ENCODE results near the gene CELSR2. TPM values are rescaled to one million over a fixed set of nuclear protein-coding genes. Genes with fewer than 3 reads are reported as not detected.
"Not testable (repeated sequence)": the region's sequence is repeated elsewhere in the genome, so short reads cannot be mapped to it uniquely, and the experiment has no call there.

The CELSR2 gene
- total RNA-seq, 1 experiment from 2014 or later = 1.2 TPM

DNA sequence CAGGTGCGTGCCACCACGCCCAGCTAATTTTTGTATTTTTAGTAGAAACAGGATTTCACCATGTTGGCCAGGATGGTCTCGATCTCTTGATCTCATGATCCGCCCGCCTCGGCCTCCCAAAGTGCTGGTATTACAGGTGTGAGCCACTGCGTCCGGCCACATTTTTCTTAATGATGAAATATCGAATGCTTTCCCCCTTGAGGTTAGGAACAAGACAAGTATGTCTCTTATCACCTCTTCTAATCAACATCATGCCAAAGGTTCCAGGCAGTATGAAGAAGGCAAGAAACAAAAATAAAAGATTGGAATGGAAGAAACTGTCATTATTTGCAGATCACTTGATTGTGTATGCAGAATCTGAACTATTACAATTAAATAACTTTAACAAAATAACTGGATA lies 28.1 kb upstream of the CELSR2 start:
- not testable (repeated sequence) for H3K4me2 ChIP-seq (ENCODE audit: low read depth, low read length, poor library complexity, severe bottlenecking); H3K27ac ChIP-seq (ENCODE audit: low read length); H2AFZ ChIP-seq (ENCODE audit: low read length); DNase-seq; H4K20me1 ChIP-seq (ENCODE audit: insufficient read depth, low read depth, low read length); H3K9me3 ChIP-seq (ENCODE audit: low read length); H3K9ac ChIP-seq (ENCODE audit: low read length); H3K4me1 ChIP-seq (ENCODE audit: low read length); H3K9me2 ChIP-seq (replicated peaks; ENCODE audit: insufficient read depth, low read length); H3K27me3 ChIP-seq (ENCODE audit: low read length); H3K4me3 ChIP-seq (ENCODE audit: low read length)
- Histone ChIP-seq H3K79me2 (ENCODE audit: low read length) (peaks cover 79% of the 10 kb centered on the region), H3K36me3 (ENCODE audit: insufficient read depth, low read length) (peaks cover 15% of the 10 kb centered on the region; the same call in 1 of the 2 replicates)

DNA sequence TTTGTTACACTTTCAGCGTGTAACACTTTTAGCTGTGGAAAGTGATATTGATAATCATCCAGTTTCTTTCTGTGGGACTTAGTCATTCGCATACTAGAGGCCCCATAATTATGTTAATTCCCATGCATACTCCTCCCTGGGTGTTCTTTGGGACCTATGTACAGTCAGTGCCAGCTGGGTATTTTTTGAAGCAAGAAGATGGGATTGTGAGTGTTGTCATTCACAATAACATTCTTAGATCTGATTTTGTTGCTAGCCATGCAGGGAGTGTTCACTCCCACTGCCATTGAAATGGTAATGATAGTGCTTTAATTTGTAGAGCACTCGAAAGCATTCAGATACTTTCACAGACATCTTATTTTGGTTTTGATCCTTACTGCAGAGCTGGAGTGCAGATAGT lies 24.0 kb upstream of the CELSR2 start:
- Histone ChIP-seq H3K9ac (ENCODE audit: low read length) (no peak overlapping the region), H3K9me3 (ENCODE audit: low read length) (no peaks in the 10 kb centered on the region), H3K79me2 (ENCODE audit: low read length) (peaks cover 46% of the 10 kb centered on the region), H2AFZ (ENCODE audit: low read length) (no peak overlapping the region), H3K36me3 (ENCODE audit: insufficient read depth, low read length) (peaks cover 19% of the 10 kb centered on the region; the same call in 1 of the 2 replicates), H3K27me3 (ENCODE audit: low read length) (no peaks in the 10 kb centered on the region), H4K20me1 (ENCODE audit: insufficient read depth, low read depth, low read length) (no peaks in the 10 kb centered on the region), H3K4me1 (ENCODE audit: low read length) (no peaks in the 10 kb centered on the region), H3K9me2 (replicated peaks; ENCODE audit: insufficient read depth, low read length) (no peaks in the 10 kb centered on the region), H3K4me3 (ENCODE audit: low read length) (no peak overlapping the region), H3K4me2 (ENCODE audit: low read depth, low read length, poor library complexity, severe bottlenecking) (no peak overlapping the region), H3K27ac (ENCODE audit: low read length) (no peak overlapping the region)
- DNase-seq = no peak

DNA sequence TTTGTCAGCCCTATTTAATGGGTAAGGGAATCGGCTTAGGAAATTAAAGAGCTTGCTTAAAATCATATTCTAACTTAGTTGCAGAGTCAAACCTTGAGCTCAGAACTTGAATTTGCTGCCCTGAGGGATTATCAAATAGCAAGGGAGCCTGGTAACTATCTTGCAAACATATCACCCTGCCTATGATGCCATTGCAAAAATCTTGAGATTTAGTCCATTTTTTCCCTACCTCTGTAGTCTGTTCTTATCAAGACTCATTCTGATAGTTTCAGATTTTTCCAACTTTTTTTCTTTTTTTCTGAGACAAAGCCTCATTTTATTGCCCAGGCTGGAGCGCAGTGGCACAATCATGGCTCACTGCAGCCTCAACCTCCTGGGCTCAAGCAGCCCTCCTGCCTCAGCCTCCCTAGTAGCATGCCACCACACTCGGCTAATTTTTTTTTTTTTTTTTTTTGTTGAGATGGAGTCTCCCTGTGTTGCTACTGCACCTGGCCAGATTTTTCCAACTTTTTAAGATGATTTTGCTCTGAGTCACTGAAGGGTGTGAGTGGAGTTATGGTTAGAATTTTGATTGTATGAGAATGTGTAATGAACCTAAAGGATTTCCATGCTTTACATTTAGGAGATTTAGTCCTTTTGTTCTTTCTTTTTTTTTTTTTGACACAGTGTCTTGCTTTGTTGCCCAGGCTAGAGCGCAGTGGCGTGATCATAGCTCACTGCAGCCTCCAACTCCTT lies 23.5 kb upstream of the CELSR2 start:
- no peak for DNase-seq
- H4K20me1 ChIP-seq (ENCODE audit: insufficient read depth, low read depth, low read length) = no peaks in the 10 kb centered on the region
- peaks cover 19% of the 10 kb centered on the region; the same call in 1 of the 2 replicates for H3K36me3 ChIP-seq (ENCODE audit: insufficient read depth, low read length)

DNA sequence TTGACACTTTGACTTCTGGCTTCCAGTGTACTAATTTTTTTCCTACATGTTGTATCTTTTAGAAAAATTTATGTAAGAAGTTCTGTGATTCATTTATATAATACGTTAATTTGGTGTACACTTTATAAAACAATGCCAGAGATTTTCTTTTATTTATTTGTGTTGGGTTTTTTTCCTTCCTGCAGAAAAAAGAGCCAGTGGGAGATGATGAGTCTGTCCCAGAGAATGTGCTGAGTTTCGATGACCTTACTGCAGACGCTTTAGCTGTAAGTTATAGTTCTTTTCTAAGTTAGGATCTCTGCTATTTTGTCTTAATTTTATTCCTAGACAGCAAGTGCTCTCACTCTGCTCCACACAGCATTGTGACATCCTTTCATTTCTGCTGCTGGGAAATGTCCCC lies 21.2 kb upstream of the CELSR2 start:
- H3K9me3 ChIP-seq (ENCODE audit: low read length) = no peaks in the 10 kb centered on the region
- H2AFZ ChIP-seq (ENCODE audit: low read length) = no peak overlapping the region
- H3K79me2 ChIP-seq (ENCODE audit: low read length) = peaks cover 21% of the 10 kb centered on the region
- no peaks in the 10 kb centered on the region for H3K4me1 ChIP-seq (ENCODE audit: low read length)
- peaks cover 25% of the 10 kb centered on the region for H3K36me3 ChIP-seq (ENCODE audit: insufficient read depth, low read length)
- H3K27ac ChIP-seq (ENCODE audit: low read length) = no peak overlapping the region
- no peak overlapping the region for H3K4me3 ChIP-seq (ENCODE audit: low read length)
- H3K9ac ChIP-seq (ENCODE audit: low read length) = no peak overlapping the region
- H3K9me2 ChIP-seq (replicated peaks; ENCODE audit: insufficient read depth, low read length) = no peaks in the 10 kb centered on the region
- no peak overlapping the region for H3K4me2 ChIP-seq (ENCODE audit: low read depth, low read length, poor library complexity, severe bottlenecking)
- H3K27me3 ChIP-seq (ENCODE audit: low read length) = no peaks in the 10 kb centered on the region
- H4K20me1 ChIP-seq (ENCODE audit: insufficient read depth, low read depth, low read length) = no peaks in the 10 kb centered on the region
- DNase-seq = no peak

More for the DNA sequence above, 23.5 kb upstream of the CELSR2 start:
- H3K27ac ChIP-seq (ENCODE audit: low read length) = no peak overlapping the region
- no peaks in the 10 kb centered on the region for H3K4me1 ChIP-seq (ENCODE audit: low read length)
- no peak overlapping the region for H3K9ac ChIP-seq (ENCODE audit: low read length)
- no peaks in the 10 kb centered on the region for H3K27me3 ChIP-seq (ENCODE audit: low read length)
- no peak overlapping the region for H2AFZ ChIP-seq (ENCODE audit: low read length)
- H3K4me2 ChIP-seq (ENCODE audit: low read depth, low read length, poor library complexity, severe bottlenecking) = no peak overlapping the region
- no peaks in the 10 kb centered on the region for H3K9me3 ChIP-seq (ENCODE audit: low read length)
- H3K9me2 ChIP-seq (replicated peaks; ENCODE audit: insufficient read depth, low read length) = no peaks in the 10 kb centered on the region
- H3K4me3 ChIP-seq (ENCODE audit: low read length) = no peak overlapping the region
- H3K79me2 ChIP-seq (ENCODE audit: low read length) = peaks cover 42% of the 10 kb centered on the region

DNA sequence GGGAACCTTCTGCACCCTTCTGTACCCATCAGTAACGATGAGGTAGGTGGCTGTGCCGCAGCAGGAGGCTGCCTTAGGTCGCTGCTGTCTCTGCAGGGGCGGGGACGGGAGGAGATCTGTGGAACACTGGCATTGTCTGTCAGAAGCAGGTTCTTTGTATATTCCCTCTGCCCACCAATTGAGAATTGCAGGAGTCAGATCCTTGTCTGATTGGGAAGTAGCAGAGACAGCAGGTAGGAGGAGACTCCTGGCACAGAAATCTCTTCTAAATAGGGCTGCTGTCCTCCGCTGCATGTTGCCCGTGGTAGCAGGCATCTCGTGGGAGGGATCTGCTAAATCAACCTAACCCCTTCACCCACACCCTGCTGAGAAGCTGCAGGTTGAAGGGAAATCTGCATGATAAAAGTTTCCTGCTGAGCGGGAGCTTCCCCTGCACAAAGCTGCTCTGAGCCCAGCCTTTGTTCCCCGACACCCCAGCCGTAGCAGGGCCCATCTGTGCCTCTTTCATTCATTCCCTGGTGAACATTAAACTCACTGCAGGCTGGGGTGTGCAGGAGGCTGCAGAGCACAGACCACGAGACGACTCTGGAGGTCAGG lies 19.7 kb upstream of the CELSR2 start:
- Histone ChIP-seq H3K36me3 (ENCODE audit: insufficient read depth, low read length) (peaks cover 29% of the 10 kb centered on the region), H3K27me3 (ENCODE audit: low read length) (no peaks in the 10 kb centered on the region), H3K4me3 (ENCODE audit: low read length) (no peak overlapping the region), H4K20me1 (ENCODE audit: insufficient read depth, low read depth, low read length) (no peaks in the 10 kb centered on the region), H3K4me2 (ENCODE audit: low read depth, low read length, poor library complexity, severe bottlenecking) (no peak overlapping the region), H3K4me1 (ENCODE audit: low read length) (no peaks in the 10 kb centered on the region), H3K9me2 (replicated peaks; ENCODE audit: insufficient read depth, low read length) (no peaks in the 10 kb centered on the region), H2AFZ (ENCODE audit: low read length) (no peak overlapping the region), H3K9ac (ENCODE audit: low read length) (no peak overlapping the region), H3K79me2 (ENCODE audit: low read length) (peaks cover 13% of the 10 kb centered on the region), H3K9me3 (ENCODE audit: low read length) (no peaks in the 10 kb centered on the region), H3K27ac (ENCODE audit: low read length) (no peak overlapping the region)
- no peak for DNase-seq

DNA sequence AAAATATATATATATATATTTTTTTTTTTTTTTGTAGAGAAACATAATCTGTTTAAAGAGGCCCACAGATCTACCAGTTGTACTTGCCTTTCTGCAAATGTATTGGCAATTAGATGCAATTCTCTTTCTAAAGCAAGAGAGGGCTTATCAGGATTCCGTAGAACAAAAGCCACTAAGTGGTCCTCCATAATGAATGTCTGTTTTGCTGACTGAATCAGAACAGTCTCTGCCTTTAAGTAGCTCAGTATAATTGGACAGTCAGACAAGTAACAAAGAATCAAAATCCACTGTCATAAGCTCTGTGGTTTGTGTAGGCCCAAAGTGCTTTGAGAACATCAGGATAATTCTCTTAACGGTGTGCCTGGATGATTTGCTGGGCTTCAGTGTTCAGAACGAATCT lies 18.3 kb upstream of the CELSR2 start:
- Histone ChIP-seq H3K4me2 (ENCODE audit: low read depth, low read length, poor library complexity, severe bottlenecking) (no peak overlapping the region), H3K9ac (ENCODE audit: low read length) (no peak overlapping the region), H3K4me1 (ENCODE audit: low read length) (no peaks in the 10 kb centered on the region)

DNA sequence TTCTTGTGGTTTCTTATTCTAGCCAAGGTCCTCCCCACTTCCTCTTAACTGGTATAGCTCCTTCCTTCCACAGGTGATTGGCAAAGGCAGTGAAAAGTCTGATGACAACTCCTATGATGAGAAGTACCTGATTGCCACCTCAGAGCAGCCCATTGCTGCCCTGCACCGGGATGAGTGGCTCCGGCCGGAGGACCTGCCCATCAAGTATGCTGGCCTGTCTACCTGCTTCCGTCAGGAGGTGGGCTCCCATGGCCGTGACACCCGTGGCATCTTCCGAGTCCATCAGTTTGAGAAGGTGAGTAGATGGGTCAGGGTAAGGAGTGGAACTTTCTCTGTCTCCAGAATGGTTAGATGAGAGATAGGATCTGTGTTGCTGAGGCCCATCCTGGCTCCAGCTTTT lies 14.2 kb upstream of the CELSR2 start:
- Histone ChIP-seq H3K4me2 (ENCODE audit: low read depth, low read length, poor library complexity, severe bottlenecking) (no peak overlapping the region), H2AFZ (ENCODE audit: low read length) (no peak overlapping the region), H3K9me2 (replicated peaks; ENCODE audit: insufficient read depth, low read length) (no peaks in the 10 kb centered on the region), H3K27ac (ENCODE audit: low read length) (no peak overlapping the region), H3K4me1 (ENCODE audit: low read length) (no peaks in the 10 kb centered on the region), H3K4me3 (ENCODE audit: low read length) (no peak overlapping the region), H4K20me1 (ENCODE audit: insufficient read depth, low read depth, low read length) (peaks cover 3% of the 10 kb centered on the region; the same call in 1 of the 2 replicates), H3K27me3 (ENCODE audit: low read length) (no peaks in the 10 kb centered on the region), H3K9me3 (ENCODE audit: low read length) (no peaks in the 10 kb centered on the region), H3K9ac (ENCODE audit: low read length) (no peak overlapping the region), H3K79me2 (ENCODE audit: low read length) (no peaks in the 10 kb centered on the region), H3K36me3 (ENCODE audit: insufficient read depth, low read length) (peaks cover 27% of the 10 kb centered on the region)
- DNase-seq = no peak

More for the DNA sequence above, 18.3 kb upstream of the CELSR2 start:
- Histone ChIP-seq H4K20me1 (ENCODE audit: insufficient read depth, low read depth, low read length) (no peaks in the 10 kb centered on the region), H3K9me2 (replicated peaks; ENCODE audit: insufficient read depth, low read length) (no peaks in the 10 kb centered on the region), H2AFZ (ENCODE audit: low read length) (no peak overlapping the region), H3K9me3 (ENCODE audit: low read length) (no peaks in the 10 kb centered on the region), H3K27ac (ENCODE audit: low read length) (no peak overlapping the region), H3K4me3 (ENCODE audit: low read length) (no peak overlapping the region), H3K36me3 (ENCODE audit: insufficient read depth, low read length) (peaks cover 35% of the 10 kb centered on the region), H3K27me3 (ENCODE audit: low read length) (no peaks in the 10 kb centered on the region), H3K79me2 (ENCODE audit: low read length) (peaks cover 2% of the 10 kb centered on the region)
- no peak for DNase-seq

DNA sequence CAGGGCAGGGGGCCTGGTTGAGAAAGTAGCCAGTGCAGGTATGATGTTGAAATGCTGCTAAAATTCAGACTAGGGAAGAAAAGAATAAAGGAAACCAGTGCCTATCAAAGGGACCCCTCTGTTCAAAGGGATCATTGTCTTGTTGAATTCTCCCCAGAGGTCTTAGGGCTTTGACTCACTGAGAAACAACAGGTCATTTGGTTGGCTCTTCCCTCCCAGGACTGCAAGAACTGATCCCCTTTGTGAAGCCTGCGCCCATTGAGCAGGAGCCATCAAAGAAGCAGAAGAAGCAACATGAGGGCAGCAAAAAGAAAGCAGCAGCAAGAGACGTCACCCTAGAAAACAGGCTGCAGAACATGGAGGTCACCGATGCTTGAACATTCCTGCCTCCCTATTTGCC lies 11.8 kb upstream of the CELSR2 start:
- Histone ChIP-seq H3K27me3 (ENCODE audit: low read length) (no peaks in the 10 kb centered on the region), H3K27ac (ENCODE audit: low read length) (no peak overlapping the region), H3K4me3 (ENCODE audit: low read length) (no peak overlapping the region), H2AFZ (ENCODE audit: low read length) (no peak overlapping the region), H3K4me2 (ENCODE audit: low read depth, low read length, poor library complexity, severe bottlenecking) (no peak overlapping the region), H3K9ac (ENCODE audit: low read length) (no peak overlapping the region), H3K79me2 (ENCODE audit: low read length) (no peaks in the 10 kb centered on the region), H3K36me3 (ENCODE audit: insufficient read depth, low read length) (peaks cover 21% of the 10 kb centered on the region), H3K9me2 (replicated peaks; ENCODE audit: insufficient read depth, low read length) (no peaks in the 10 kb centered on the region), H3K4me1 (ENCODE audit: low read length) (no peaks in the 10 kb centered on the region), H3K9me3 (ENCODE audit: low read length) (no peaks in the 10 kb centered on the region), H4K20me1 (ENCODE audit: insufficient read depth, low read depth, low read length) (peaks cover 3% of the 10 kb centered on the region; the same call in 1 of the 2 replicates)
- no peak for DNase-seq

Measured in Karpas-422 (cell line).